ENCODE data around the gene DHRS2.

DHRS2 gene

DNA sequence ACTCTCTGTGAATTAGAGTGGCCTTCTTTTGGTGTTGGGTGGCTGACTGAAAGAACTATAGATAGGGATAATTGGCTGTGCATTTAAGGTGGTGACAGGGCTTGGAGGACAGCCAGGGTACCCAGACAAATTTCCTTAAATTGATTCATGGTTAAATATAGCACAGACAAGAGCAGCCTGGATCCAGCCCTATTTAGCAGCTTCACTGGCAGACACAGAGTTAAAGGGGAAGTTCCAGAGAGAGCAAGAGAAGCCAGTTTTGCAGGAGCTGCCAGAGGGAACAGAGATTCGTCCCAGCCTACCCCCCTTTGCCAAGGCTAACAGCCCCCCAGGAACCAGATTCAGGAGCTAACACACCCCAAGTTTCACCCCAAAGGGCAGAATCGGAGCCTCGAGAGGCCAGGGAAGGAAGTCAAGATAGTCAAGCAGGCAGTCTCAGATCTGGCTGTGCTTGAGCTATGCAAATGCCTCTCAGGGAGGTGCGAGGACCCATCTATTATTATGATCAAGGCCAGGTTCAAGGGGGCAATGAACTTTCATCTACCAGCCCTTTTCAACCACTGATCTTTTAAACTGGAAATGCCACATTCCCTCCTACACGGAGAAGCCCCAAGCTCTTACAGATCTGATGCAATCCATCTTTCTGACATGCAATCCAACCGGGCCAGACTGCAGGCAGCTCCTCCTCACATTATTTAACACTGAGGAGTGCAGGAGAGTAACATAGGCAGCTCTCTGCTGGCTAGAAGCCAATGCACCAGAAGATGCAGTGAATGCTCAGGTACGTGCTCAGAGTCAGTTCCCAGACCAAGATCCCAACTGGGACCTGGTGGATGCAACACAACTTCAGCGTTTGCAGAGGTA is 58.2 kb downstream of the DHRS2 start:
- no CpG with 5 or more reads among the region's 8 CpGs for WGBS (ENCODE audit: extremely low coverage, insufficient coverage, low lambda C conversion rate)
- peak overlapping the region; percentile 71 for H3K4ac ChIP-seq (ENCODE audit: low read depth, low read length)
- H3K27me3 ChIP-seq (ENCODE audit: insufficient read depth, low read length, poor library complexity) = no peaks in the 10 kb centered on the region
- peak overlapping the region; percentile 79 for H3K56ac ChIP-seq (ENCODE audit: low read length)
- H3K4me2 ChIP-seq (ENCODE audit: low read length) = no peak overlapping the region
- H2AK5ac ChIP-seq (ENCODE audit: low read length) = no peak overlapping the region
- no peak overlapping the region for H3K23ac ChIP-seq (ENCODE audit: low read length)
- no peak overlapping the region for H3K4me3 ChIP-seq (ENCODE audit: low read length)
- no peaks in the 10 kb centered on the region for H3K36me3 ChIP-seq (ENCODE audit: control insufficient read depth, insufficient read depth, low read length)
- no peaks in the 10 kb centered on the region for H3K79me1 ChIP-seq (ENCODE audit: low read length)
- no peak overlapping the region for H4K8ac ChIP-seq (ENCODE audit: low read depth, low read length)
- peak overlapping the region; percentile 77 for H4K5ac ChIP-seq (ENCODE audit: low read length)
- H2BK120ac ChIP-seq (ENCODE audit: low read depth, low read length) = peak overlapping the region; percentile 96
- peak overlapping the region; percentile 1 for H2BK5ac ChIP-seq (ENCODE audit: low read length)
- H3K27ac ChIP-seq (ENCODE audit: low read depth, low read length) = peak overlapping the region; percentile 54
- peak overlapping the region; percentile 78 for H3K18ac ChIP-seq (ENCODE audit: low read length)
- peak; percentile 95 for DNase-seq
- peaks cover 12% of the 10 kb centered on the region for H3K4me1 ChIP-seq (ENCODE audit: control insufficient read depth, low read depth, low read length)
- H3K79me2 ChIP-seq (ENCODE audit: control insufficient read depth, insufficient read depth, low read length) = no peaks in the 10 kb centered on the region
- no peak overlapping the region for H2BK15ac ChIP-seq (replicated peaks; ENCODE audit: low read depth)
- peak overlapping the region; percentile 53 for H3K9ac ChIP-seq (ENCODE audit: low read length)
